Measurements from ENCODE around the gene ZSCAN21. TPM values are rescaled to one million over a fixed set of nuclear protein-coding genes. Genes with fewer than 3 reads are reported as not detected.

ZSCAN21 gene
- total RNA-seq, 4 donors from 2014 or later = 0.75 to 28.7 (median 10.0) TPM

DNA sequence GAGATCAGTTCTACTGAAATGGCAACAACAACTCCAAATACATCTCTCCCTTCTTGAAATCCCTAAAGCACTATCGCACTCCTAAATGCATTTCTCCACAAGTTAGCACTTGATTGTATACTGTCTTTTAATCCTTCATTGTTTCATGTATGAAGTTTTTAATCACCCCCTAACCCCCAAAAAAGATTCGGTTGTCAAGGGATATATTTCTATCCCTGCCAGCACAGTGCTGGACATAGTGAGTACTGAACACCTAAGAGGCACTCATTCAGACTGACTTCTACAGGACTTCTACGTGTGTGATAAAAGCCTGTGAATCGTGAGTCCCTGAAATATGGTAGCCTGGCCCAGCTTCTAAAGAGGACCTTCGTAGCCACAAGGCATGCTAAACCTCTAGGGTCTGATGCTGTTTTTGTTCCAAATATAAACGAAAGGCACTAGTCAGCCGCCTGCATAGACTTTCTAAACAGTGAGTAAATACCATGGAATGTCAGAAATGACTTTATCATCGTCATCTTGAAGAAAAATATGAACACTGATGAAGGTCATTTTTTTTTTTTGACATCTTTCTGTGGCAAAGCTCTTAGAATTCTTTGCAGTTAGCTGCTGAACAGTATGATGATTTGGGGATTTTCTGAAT is 14.6 kb upstream of the ZSCAN21 start:
- H3K27me3 ChIP-seq = no peaks in the 10 kb centered on the region
- DNase-seq = no peak
- no peaks in the 10 kb centered on the region for H3K9me3 ChIP-seq
- intact Hi-C loops (cut with DNase I; ENCODE audit: low total_unique reads) = no loop called here
- no peak overlapping the region for H3K4me3 ChIP-seq
- H3K27ac ChIP-seq = peak overlapping the region in 1 of 4 donors; percentile 18
- TF ChIP-seq, protein P1, sequence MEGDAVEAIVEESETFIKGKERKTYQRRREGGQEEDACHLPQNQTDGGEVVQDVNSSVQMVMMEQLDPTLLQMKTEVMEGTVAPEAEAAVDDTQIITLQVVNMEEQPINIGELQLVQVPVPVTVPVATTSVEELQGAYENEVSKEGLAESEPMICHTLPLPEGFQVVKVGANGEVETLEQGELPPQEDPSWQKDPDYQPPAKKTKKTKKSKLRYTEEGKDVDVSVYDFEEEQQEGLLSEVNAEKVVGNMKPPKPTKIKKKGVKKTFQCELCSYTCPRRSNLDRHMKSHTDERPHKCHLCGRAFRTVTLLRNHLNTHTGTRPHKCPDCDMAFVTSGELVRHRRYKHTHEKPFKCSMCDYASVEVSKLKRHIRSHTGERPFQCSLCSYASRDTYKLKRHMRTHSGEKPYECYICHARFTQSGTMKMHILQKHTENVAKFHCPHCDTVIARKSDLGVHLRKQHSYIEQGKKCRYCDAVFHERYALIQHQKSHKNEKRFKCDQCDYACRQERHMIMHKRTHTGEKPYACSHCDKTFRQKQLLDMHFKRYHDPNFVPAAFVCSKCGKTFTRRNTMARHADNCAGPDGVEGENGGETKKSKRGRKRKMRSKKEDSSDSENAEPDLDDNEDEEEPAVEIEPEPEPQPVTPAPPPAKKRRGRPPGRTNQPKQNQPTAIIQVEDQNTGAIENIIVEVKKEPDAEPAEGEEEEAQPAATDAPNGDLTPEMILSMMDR (IDR thresholded peaks at IDR 0.05) = no peak
- TF ChIP-seq POLR2A (IDR thresholded peaks at IDR 0.05) = no peak
- TF ChIP-seq POLR2AphosphoS5 (IDR thresholded peaks at IDR 0.05) = no peak
- TF ChIP-seq EP300 (IDR thresholded peaks at IDR 0.05; ENCODE audit: low read depth) = no peak
- peaks cover 0 to 54% (median 25%) of the 10 kb centered on the region in 4 donors for H3K36me3 ChIP-seq
- 85 to 86% methylated on average over 8 of the region's 8 CpGs for WGBS, 2 donors (ENCODE audit: low coverage in 1 of 2)
- H3K4me1 ChIP-seq = peaks cover 0 to 22% (median 8%) of the 10 kb centered on the region in 4 donors
- in situ Hi-C loops (cut with MboI; ENCODE audit: low pct_ligation_motif_present in 1 of 4, low pct_unique_long_range_greater_than_20kb in 1 of 4, low sequenced_read_pairs in 3 of 4) = no loop called here

DNA sequence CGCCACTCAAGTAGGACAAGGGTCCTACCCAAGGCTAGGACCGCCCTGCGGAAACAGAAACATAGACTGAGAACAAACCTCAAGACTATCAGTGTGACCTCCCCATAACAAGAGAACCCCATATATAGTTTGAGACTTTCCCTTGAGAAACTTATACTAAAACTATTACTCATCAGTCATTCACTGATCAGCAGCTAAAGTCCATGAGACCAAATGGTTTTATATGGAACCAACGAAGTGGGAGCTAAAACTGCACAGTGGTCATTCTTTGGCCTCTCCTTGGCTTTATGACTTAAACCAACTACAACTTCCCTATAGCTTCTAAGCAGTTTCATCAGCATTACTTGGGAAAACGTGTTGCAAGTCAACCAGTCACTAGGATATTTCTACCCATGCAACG is 13.7 kb upstream of the ZSCAN21 start:
- in situ Hi-C loops (cut with MboI; ENCODE audit: low pct_ligation_motif_present in 1 of 4, low pct_unique_long_range_greater_than_20kb in 1 of 4, low sequenced_read_pairs in 3 of 4) = no loop called here
- Histone ChIP-seq H3K9me3 (no peaks in the 10 kb centered on the region), H3K4me1 (peaks cover 0 to 22% (median 8%) of the 10 kb centered on the region in 4 donors), H3K4me3 (no peak overlapping the region), H3K27me3 (no peaks in the 10 kb centered on the region), H3K27ac (peak overlapping the region; percentile 7 to 68 (median 32)), H3K36me3 (peaks cover 0 to 46% (median 21%) of the 10 kb centered on the region in 4 donors)
- intact Hi-C loops (cut with DNase I; ENCODE audit: low total_unique reads) = no loop called here
- TF ChIP-seq, protein P1 (IDR thresholded peaks at IDR 0.05) = no peak
- TF ChIP-seq POLR2AphosphoS5 (IDR thresholded peaks at IDR 0.05) (no peak), EP300 (IDR thresholded peaks at IDR 0.05; ENCODE audit: low read depth) (no peak), POLR2A (IDR thresholded peaks at IDR 0.05) (no peak)
- no peak for DNase-seq
- 77 to 91% methylated on average over 5 to 6 of the region's 6 CpGs for WGBS, 2 donors (ENCODE audit: low coverage in 1 of 2)

DNA sequence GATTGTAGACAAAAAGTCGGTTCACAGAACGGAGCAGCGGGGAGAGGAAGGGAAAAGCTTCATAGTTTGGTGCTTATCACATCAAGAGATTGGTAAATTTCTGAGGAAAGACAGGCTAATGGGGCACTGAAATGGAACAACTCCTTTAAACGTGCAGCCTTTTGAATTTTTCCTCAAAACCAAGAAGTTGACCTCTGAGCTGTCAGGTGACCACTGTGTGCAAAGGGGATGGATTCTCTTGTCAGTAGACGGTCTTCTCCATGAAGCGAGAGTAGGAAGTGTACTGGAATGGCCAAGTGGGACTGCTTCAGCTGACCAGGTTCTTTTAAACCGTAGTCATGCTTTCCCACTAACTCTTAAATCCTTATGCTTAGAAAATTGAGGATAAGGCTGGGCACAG is 11.2 kb upstream of the ZSCAN21 start:
- Histone ChIP-seq H3K36me3 (peaks cover 0 to 24% (median 9%) of the 10 kb centered on the region in 4 donors), H3K4me3 (no peak overlapping the region), H3K4me1 (peaks cover 0 to 22% (median 8%) of the 10 kb centered on the region in 4 donors), H3K9me3 (no peaks in the 10 kb centered on the region), H3K27ac (no peak overlapping the region), H3K27me3 (no peaks in the 10 kb centered on the region)
- TF ChIP-seq POLR2AphosphoS5 (IDR thresholded peaks at IDR 0.05) (no peak), EP300 (IDR thresholded peaks at IDR 0.05; ENCODE audit: low read depth) (no peak), POLR2A (IDR thresholded peaks at IDR 0.05) (no peak)
- TF ChIP-seq, protein P1 (IDR thresholded peaks at IDR 0.05) = no peak
- WGBS, 2 donors (ENCODE audit: low coverage in 1 of 2) = 84 to 89% methylated on average over 5 to 7 of the region's 7 CpGs
- intact Hi-C loops (cut with DNase I; ENCODE audit: low total_unique reads) (no loop called here), in situ Hi-C loops (cut with MboI; ENCODE audit: low pct_ligation_motif_present in 1 of 4, low pct_unique_long_range_greater_than_20kb in 1 of 4, low sequenced_read_pairs in 3 of 4) (no loop called here)
- DNase-seq = no peak

DNA sequence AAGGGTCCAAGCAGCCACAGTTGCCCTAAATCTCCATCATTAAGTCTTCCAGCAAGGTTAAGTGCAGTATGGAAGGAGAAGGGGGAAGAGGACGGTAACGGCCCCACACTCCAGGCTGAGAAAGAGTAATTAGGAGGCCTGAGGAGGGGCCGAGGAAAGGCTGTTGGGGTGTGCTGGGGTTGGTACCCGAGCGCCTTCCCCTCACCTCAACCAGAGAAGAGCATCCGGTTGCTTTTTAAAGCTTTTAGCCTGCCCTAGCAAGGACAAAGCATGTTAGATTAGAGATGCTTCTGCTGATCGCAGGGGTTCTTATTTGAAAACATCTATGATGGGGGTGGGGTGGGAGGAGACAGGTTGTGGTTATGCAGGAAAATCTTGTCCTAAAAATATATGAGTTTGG is 9.0 kb upstream of the ZSCAN21 start:
- intact Hi-C loops (cut with DNase I; ENCODE audit: low total_unique reads) (no loop called here), in situ Hi-C loops (cut with MboI; ENCODE audit: low pct_ligation_motif_present in 1 of 4, low pct_unique_long_range_greater_than_20kb in 1 of 4, low sequenced_read_pairs in 3 of 4) (no loop called here)
- Histone ChIP-seq H3K4me1 (peaks cover 0 to 15% (median 7%) of the 10 kb centered on the region in 4 donors), H3K27me3 (no peaks in the 10 kb centered on the region), H3K9me3 (no peaks in the 10 kb centered on the region), H3K36me3 (peaks cover 0 to 2% (median 0%) of the 10 kb centered on the region in 4 donors), H3K4me3 (no peak overlapping the region), H3K27ac (no peak overlapping the region)
- 69 to 83% methylated on average over 1 to 7 of the region's 7 CpGs for WGBS, 2 donors (ENCODE audit: low coverage in 1 of 2)
- no peak for TF ChIP-seq POLR2AphosphoS5 (IDR thresholded peaks at IDR 0.05)
- TF ChIP-seq POLR2A (IDR thresholded peaks at IDR 0.05) = no peak
- TF ChIP-seq EP300 (IDR thresholded peaks at IDR 0.05; ENCODE audit: low read depth) = no peak
- TF ChIP-seq, protein P1 (IDR thresholded peaks at IDR 0.05) = no peak
- no peak for DNase-seq
